HG02642 (cell line): ENCODE data around the gene ELOB.

Experiments
- ATAC-seq: cut with Tn5 transposase; IDR thresholded peaks from one replicate; pipeline ENCODE4 v1.9.1; 2021; ENCODE audit warnings: mild to moderate bottlenecking; ENCODE audit not compliant: unreplicated experiment, poor library complexity

The ELOB gene

DNA sequence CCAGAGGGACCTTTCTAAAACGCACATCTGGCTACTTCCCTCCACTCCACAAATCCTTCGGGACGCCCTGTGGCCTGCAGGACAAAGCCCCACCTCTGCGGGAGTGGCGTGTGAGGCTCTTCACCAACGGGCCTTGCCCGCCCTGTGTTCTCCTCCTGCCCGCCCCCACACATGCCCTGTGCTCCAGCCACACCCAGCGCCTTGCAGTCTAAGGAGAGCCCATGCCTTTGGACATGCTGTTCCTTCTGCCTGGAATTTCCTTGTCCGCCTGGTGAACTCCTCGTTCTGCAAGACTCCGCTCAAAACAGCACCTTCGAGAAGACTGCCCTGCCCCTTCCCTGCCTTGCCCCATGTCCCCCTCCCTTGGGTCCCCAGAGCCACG, 7.4 kb downstream of the ELOB start:
- no peak for ATAC-seq

DNA sequence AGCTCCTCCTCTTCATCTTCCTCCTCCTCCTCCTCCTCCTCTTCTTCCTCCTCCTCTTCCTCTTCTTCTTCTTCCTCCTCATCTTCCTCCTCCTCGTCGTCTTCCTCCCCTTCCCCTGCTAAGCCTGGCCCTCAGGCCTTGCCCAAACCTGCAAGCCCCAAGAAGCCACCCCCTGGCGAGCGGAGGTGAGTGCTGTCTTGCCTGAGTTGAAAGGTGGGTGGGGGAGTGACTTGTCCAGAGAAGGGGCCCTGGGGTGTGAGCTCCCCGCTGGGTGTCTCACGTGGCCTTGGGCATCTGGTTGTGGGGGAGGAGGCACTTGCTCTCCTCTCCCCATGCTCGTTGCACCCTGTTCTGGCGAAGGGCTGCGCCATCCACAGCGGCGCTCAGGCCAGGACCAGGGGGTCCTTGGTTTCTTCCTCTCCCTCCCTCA, 8.0 kb downstream of the ELOB start:
- ATAC-seq, result no peak

DNA sequence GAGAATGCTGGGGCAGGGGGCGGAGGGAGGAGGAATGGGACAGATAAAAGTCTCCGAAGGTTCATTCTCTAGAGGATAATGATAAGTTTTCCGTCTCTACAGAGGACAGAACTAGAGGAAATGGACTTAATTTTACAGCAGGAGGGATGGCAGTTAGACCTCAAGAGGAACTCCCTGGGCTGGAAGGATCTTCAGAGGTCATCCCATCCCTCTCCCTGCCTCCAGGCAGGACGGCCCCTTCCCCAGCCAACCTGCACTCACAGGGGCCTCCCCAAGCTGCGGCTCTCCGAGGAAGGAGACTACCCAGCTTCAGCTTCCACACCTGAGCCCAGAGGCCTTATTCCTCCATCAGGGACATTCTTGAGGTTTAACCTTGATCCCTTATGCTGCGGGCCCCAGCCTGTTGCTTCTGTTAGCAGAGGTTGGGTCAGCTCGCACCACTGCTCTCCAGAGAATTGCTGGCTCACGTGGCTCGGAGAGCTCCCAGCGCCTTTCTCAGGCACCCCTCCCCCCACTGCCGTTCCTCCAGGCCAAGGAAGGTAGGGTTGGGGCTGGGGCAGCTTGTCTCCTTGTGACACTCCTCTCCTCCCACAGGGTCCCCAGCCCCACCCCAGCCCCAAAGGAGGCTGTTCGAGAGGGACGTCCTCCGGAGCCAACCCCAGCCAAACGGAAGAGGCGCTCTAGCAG, 8.5 kb downstream of the ELOB start:
- no peak for ATAC-seq

DNA sequence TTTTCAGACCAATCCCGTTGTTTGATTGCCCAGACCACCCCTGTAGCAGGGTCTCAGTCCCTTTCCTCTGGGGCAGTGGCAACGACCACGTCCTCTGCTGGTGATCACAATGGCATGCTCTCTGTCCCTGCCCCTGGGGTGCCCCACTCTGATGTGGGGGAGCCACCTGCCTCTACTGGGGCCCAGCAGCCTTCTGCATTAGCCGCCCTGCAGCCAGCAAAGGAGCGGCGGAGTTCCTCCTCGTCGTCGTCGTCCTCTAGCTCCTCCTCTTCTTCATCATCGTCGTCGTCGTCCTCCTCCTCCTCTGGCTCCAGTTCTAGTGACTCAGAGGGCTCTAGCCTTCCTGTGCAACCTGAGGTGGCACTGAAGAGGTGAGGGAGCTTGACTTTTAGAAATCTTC, 9.2 kb downstream of the ELOB start:
- no peak for ATAC-seq

DNA sequence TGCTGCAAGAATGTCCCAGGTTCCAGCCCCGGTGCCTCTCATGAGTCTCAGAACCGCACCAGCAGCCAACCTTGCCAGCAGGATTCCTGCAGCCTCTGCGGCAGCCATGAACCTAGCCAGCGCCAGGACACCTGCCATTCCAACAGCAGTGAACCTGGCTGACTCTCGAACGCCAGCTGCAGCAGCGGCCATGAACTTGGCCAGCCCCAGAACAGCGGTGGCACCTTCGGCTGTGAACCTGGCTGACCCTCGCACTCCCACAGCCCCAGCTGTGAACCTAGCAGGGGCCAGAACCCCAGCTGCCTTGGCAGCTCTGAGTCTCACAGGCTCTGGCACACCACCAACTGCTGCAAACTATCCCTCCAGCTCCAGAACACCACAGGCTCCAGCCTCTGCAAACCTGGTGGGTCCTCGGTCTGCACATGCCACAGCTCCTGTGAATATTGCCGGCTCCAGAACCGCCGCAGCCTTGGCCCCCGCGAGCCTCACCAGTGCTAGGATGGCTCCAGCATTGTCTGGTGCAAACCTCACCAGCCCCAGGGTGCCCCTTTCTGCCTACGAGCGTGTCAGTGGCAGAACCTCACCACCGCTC, 9.8 kb downstream of the ELOB start:
- no peak for ATAC-seq

DNA sequence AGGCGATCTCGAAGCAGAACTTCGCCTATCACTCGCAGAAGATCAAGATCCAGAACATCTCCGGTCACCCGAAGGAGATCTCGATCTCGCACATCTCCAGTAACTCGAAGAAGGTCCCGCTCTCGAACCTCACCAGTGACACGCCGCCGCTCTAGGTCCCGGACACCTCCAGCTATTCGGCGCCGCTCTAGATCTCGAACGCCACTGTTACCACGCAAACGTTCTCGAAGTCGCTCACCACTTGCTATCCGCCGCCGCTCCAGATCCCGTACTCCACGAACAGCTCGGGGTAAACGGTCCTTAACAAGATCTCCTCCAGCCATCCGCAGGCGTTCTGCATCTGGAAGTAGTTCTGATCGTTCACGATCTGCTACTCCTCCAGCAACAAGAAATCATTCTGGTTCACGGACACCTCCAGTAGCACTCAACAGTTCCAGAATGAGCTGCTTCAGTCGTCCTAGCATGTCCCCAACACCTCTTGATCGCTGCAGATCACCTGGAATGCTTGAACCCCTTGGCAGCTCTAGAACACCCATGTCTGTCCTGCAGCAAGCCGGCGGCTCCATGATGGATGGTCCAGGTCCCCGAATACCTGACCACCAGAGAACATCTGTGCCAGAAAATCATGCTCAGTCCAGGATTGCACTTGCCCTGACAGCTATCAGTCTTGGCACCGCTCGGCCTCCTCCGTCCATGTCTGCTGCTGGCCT, 10.5 kb downstream of the ELOB start:
- ATAC-seq, result no peak

DNA sequence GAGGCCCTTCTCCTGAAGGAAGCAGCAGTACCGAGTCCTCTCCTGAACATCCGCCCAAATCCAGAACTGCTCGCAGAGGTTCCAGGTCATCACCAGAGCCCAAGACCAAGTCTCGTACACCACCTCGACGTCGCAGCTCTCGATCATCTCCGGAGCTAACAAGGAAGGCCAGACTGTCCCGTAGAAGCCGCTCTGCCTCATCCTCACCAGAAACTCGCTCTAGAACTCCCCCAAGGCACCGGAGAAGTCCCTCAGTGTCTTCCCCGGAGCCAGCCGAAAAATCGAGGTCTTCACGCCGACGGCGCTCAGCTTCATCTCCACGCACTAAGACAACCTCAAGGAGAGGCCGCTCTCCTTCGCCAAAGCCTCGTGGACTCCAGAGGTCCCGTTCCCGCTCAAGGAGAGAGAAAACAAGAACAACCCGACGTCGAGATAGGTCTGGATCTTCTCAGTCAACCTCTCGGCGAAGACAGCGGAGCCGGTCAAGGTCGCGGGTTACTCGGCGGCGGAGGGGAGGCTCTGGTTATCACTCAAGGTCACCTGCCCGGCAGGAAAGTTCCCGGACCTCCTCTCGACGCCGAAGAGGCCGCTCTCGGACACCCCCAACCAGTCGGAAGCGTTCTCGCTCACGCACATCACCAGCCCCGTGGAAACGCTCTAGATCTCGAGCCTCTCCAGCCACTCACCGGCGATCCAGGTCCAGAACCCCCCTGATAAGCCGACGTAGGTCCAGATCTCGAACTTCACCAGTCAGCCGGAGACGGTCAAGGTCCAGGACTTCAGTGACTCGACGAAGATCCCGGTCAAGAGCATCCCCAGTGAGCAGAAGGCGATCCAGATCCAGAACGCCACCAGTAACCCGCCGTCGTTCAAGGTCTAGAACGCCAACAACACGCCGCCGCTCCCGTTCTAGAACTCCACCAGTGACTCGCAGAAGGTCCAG, 11.3 kb downstream of the ELOB start:
- no peak for ATAC-seq

DNA sequence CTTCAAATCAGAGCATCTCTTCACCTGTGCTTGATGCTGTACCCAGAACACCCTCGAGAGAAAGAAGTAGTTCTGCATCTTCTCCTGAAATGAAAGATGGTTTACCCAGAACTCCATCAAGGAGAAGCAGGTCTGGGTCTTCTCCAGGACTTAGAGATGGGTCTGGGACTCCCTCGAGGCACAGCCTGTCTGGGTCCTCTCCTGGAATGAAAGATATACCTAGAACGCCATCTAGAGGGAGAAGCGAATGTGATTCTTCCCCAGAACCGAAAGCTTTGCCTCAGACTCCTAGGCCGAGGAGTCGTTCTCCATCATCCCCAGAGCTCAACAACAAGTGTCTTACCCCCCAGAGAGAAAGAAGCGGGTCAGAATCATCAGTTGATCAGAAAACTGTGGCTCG, 12.4 kb downstream of the ELOB start:
- no peak for ATAC-seq

DNA sequence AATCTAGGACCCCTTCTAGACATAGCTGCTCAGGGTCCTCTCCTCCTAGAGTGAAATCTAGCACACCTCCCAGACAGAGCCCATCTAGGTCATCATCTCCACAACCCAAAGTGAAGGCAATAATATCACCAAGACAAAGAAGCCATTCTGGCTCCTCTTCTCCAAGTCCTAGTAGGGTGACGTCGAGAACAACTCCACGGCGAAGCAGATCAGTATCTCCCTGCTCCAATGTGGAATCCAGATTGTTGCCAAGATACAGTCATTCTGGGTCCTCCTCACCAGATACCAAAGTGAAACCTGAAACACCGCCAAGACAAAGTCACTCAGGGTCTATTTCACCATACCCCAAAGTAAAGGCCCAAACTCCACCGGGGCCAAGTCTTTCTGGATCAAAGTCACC, 13.9 kb downstream of the ELOB start:
- ATAC-seq, result no peak

DNA sequence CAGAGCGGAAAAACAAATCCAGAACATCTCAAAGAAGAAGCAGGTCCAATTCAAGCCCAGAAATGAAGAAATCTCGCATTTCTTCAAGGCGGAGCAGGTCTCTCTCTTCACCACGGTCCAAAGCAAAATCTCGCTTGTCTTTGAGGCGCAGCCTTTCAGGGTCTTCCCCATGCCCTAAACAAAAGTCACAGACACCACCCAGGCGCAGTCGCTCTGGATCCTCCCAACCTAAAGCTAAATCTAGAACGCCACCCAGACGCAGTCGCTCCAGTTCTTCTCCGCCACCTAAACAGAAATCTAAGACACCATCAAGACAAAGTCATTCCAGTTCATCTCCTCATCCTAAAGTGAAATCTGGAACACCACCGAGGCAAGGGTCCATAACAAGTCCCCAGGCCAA, 14.4 kb downstream of the ELOB start:
- ATAC-seq, result no peak

DNA sequence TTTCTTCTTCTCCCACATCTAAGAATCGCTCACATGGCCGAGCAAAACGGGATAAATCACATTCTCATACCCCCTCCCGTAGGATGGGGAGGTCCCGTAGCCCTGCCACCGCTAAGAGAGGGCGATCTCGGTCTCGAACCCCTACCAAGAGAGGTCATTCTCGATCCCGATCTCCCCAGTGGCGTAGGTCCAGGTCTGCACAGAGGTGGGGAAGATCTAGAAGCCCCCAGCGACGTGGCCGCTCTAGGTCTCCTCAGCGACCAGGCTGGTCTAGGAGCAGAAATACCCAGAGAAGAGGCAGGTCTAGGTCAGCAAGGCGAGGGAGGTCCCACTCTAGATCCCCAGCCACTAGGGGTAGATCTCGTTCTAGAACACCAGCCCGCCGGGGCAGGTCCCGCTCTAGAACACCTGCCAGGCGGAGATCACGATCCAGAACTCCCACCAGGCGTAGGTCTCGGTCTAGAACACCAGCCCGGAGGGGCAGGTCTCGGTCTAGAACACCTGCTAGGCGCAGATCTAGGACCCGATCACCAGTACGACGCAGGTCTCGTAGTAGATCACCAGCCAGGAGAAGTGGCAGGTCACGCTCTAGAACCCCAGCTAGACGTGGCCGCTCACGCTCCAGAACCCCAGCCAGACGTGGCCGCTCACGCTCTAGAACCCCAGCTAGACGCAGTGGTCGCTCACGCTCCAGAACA, 15.0 kb downstream of the ELOB start:
- ATAC-seq, result no peak

DNA sequence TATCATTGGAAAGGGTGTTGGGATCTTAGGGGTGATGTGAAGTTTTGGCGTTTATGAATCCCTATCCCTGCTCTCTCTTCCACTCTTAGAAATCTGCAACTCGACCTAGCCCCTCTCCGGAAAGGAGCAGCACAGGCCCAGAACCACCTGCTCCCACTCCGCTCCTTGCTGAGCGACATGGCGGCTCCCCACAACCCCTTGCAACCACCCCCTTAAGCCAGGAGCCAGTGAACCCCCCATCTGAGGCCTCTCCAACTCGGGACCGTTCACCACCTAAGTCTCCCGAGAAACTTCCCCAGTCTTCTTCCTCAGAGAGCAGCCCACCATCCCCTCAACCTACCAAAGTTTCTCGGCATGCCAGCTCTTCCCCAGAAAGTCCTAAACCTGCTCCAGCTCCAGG, 15.6 kb downstream of the ELOB start:
- no peak for ATAC-seq

DNA sequence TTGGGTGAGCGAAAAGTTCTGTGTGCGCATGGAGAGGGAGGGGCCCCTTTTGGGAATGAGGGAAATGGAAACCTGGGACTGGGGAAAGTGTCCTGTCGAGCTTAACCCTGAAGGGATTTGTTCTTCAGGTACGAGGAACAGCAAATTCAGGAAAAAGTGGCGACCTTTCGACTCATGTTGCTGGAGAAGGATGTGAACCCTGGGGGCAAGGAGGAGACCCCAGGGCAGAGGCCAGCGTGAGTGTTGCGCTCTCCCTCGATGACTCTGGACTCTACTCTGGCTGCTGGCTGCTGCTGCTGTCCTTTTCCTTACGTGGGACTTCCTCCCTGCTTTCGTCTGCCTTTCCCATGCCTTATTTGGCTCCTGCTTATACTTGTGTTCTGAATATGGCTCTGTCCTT, 19.7 kb downstream of the ELOB start:
- ATAC-seq, result no peak

DNA sequence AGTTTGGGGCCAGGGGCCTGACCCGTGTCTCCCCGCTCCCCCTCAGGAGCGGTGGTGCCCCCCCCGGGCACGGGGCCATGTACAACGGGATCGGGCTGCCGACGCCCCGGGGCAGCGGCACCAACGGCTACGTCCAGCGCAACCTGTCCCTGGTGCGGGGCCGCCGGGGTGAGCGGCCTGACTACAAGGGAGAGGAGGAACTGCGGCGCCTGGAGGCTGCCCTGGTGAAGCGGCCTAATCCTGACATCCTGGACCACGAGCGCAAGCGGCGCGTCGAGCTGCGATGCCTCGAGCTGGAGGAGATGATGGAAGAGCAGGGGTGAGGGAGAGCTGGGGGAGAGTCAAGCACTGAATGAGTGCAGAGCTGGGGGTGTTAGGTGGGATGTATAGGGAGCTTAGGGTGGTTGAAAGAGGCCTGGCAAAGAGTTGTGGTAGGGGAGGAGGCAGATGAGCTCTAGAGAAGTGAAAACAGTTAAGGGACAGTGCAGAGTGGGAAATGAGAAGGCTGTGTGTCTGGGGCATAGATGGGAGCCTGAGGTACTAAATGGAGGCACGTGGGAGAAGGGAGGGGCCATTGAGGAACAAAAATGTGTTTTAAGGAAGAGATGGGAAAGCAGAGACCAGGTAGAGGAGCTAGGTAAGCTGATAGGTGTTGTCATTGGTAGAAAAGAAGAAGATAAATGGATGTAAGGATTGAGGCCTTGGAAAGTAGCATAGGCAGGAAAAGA, 20.6 kb downstream of the ELOB start:
- no peak for ATAC-seq

DNA sequence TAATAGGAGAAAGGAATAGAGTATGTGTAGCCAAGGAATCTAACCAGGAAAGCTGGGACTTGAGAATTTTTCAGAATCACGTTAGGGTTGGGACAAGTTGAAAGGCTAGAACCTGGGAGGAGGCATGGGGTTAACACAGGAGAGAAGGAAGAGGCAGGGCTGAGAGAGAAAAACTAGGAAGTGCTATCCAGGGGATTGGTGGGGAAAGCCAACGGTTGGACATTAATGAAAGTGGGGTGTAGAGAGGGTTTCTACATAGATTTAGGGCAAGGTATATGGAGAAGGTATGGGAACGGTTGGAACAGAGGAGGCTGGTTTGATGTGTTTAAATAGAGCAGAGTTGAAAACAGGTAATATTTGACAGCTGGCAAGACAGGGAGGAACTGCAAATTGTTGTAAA, 21.9 kb downstream of the ELOB start:
- ATAC-seq, result no peak

DNA sequence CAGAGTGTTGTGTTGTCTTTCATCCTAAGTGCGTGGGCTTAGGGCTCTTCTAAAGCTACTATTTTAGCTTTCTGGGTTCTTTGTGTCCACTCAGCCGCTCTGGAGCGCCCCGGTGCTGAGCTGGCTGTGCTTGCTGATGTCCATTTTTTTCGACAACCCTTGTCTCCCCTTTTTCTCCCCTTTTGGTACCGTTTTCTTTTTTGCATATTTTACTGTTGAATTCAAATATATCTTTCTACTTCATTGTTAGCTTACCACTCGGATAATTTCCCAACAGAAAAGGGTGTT, 23.4 kb downstream of the ELOB start:
- ATAC-seq, result no peak

DNA sequence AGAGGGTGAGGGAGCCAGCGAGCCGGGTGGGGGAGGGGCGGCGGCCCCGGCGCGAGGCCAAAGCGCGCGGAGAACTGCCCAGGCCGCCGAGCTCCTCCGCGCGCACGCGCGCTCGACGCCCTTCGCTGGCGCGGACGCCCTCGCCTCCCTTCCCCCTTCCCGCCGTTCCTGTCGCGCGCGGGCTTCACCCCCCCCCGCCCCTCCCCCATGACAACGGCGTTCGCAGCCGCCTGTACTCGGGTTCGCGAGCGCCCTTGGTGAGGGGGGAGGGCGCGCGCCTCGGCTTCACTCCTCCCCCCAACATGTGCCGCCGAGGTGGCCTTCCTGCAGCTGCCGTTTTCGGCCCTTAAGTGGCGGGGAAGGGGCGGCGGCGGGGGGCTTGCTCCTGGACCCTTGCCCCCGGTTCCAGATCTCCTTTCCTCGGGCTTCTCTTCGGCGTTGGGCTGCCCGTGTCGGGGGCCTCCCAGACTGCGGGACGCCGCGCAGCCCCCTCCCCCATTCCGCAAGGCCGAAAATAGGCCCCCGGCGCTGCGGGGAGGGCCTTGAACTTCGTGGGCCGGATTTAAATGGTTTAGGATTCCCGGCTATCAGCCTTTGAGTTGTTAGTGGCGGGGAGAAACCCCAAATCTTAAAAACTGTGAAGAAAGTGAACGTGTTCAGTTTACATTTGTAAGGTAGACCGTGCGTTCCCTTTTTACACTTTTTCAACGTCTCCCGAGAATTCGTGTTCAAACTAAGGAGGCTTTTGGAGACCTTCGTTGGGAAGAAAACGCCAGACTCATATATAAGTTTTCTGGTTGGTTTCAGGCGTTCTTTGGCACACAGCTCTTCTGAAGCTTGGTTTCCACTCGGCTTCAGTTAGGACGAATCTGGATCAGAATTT, 24.0 kb downstream of the ELOB start:
- peak; percentile 55 for ATAC-seq

DNA sequence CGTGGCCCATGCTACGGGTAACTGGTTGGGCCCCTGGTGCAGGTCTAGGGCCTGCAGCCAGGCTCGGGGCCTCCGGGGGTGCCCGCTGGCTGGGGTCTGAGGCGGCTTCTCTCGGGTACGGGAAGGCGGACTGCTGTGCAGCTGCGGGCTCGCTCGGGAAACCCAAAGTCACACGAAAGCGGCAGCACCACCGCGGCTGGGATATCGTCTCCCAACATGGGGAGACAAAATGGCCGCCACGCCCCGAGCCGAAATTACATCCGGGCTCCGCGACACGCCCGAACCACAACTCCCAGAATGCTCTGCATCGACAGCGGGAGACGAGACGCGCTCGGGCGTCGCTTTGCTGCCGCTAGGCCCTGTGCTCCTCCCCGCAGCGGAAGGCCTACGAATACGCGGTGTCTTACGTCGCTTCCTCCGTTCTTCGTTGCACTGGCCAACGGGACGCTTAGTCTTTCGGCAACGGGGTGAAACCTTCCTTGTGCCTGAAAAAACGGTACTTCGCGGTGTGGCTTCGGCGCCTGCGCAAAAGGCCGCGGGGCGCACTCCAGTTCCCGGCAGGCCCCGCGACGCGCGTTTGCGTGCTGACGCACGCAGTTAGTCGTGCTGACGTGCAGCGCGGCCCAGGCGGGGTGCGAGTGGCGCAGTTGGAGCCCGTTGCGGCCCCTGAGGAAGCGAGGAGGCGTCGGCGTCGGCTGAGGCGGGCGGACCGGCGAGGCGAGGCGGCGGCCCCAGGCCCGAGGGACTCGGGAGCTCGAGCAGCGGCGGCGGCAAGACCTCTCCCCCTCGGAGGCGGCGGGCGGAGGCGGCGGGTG, 24.8 kb downstream of the ELOB start, which contains the start of gene SRRM2:
Gene SRRM2, plus strand, starts transcription at position 604 of the 815 bp plus-strand sequence. CDS start 3,727 bp downstream, outside the sequence.
- peak; percentile 87 for ATAC-seq
